Mesenchymal stem cell (in vitro differentiated cells and primary cell): Measurements from ENCODE around the gene IDI1.
A peak's percentile ranks its signal among the peaks of the same experiment; 100 is the strongest.

Experiments
- DNase-seq: peaks from one replicate; pipeline ENCODE4 v3.0.0-alpha.2; 2013
- H2AFZ ChIP-seq: one replicate; pipeline ENCODE4 v1.6.1; 2013; ENCODE audit warnings: low read depth, mild to moderate bottlenecking, control low read depth, inconsistent platforms, low read length, moderate library complexity
- H2AK5ac ChIP-seq: 2 replicates; pipeline ENCODE4 v1.6.1; 2013; ENCODE audit warnings: low read length, moderate library complexity, mild to moderate bottlenecking, inconsistent platforms; ENCODE audit not compliant: severe bottlenecking
- H2BK120ac ChIP-seq: one replicate; pipeline ENCODE4 v1.6.1; 2013; ENCODE audit warnings: low read depth, mild to moderate bottlenecking, inconsistent platforms, low read length, moderate library complexity
- H2BK12ac ChIP-seq, 2 experiments: one replicate each; pipeline ENCODE4 v1.6.1; 2013; ENCODE audit warnings: inconsistent platforms in 2 of 2, low read length in 2 of 2, mild to moderate bottlenecking in 2 of 2, moderate library complexity in 2 of 2, control low read depth in 1 of 2
- H2BK15ac ChIP-seq: one replicate; pipeline ENCODE4 v1.6.1; 2013; ENCODE audit warnings: mild to moderate bottlenecking, low read depth, inconsistent platforms; ENCODE audit not compliant: poor library complexity, severe bottlenecking
- H2BK5ac ChIP-seq: 2 replicates; pipeline ENCODE4 v1.6.1; 2013; ENCODE audit warnings: low read depth, mild to moderate bottlenecking, low read length, control low read depth, inconsistent platforms; ENCODE audit not compliant: poor library complexity, severe bottlenecking
- H3K14ac ChIP-seq, 2 experiments: one replicate each; pipeline ENCODE4 v1.6.1; 2013; ENCODE audit warnings: inconsistent platforms in 2 of 2, low read length in 2 of 2, control low read depth in 1 of 2, mild to moderate bottlenecking in 1 of 2, moderate library complexity in 1 of 2
- H3K18ac ChIP-seq, 2 experiments: one replicate each; pipeline ENCODE4 v1.6.1; 2013; ENCODE audit warnings: inconsistent platforms in 2 of 2, low read length in 2 of 2, control low read depth in 1 of 2, low read depth in 1 of 2, mild to moderate bottlenecking in 1 of 2
- H3K23ac ChIP-seq, 2 experiments: one replicate each; pipeline ENCODE4 v1.6.1; 2013; ENCODE audit warnings: inconsistent platforms in 2 of 2, low read length in 2 of 2, mild to moderate bottlenecking in 2 of 2, moderate library complexity in 2 of 2, control low read depth in 1 of 2
- H3K27ac ChIP-seq: 2 replicates; pipeline ENCODE4 v1.5.1; 2013; ENCODE audit warnings: mild to moderate bottlenecking, moderate library complexity, low read length, control low read depth, inconsistent platforms; ENCODE audit not compliant: poor library complexity, severe bottlenecking
- H3K27me3 ChIP-seq, 2 experiments: 2 replicates each; pipeline versions ENCODE4 v1.6.1 to v1.7.0; 2013; ENCODE audit warnings: low read length in 2 of 2, mild to moderate bottlenecking in 2 of 2, moderate library complexity in 2 of 2, control low read depth in 1 of 2, inconsistent platforms in 1 of 2; ENCODE audit not compliant: control insufficient read depth in 1 of 2, insufficient read depth in 1 of 2
- H3K36me3 ChIP-seq, 2 experiments: 2 replicates each; pipeline versions ENCODE4 v1.6.1 to v1.7.0; 2013; ENCODE audit warnings: low read length in 2 of 2, control low read depth in 1 of 2, inconsistent platforms in 1 of 2, low read depth in 1 of 2, mild to moderate bottlenecking in 1 of 2; ENCODE audit not compliant: insufficient read depth in 2 of 2, control insufficient read depth in 1 of 2
- H3K4ac ChIP-seq, 2 experiments: one replicate each; pipeline ENCODE4 v1.6.1; 2013; ENCODE audit warnings: inconsistent platforms in 2 of 2, low read length in 2 of 2, mild to moderate bottlenecking in 2 of 2, moderate library complexity in 2 of 2, control low read depth in 1 of 2, low read depth in 1 of 2
- H3K4me1 ChIP-seq: 2 replicates; pipeline ENCODE4 v1.6.1; 2013; ENCODE audit warnings: low read depth, low read length, control low read depth; ENCODE audit not compliant: control insufficient read depth, insufficient read depth
- H3K4me2 ChIP-seq: 2 replicates; pipeline ENCODE4 v1.6.1; 2013; ENCODE audit warnings: low read length, mild to moderate bottlenecking, inconsistent platforms; ENCODE audit not compliant: poor library complexity, severe bottlenecking
- H3K4me3 ChIP-seq, 2 experiments: 2 replicates each; pipeline versions ENCODE4 v1.5.1 to v1.7.0; 2013; ENCODE audit warnings: low read length in 2 of 2, mild to moderate bottlenecking in 2 of 2, control low read depth in 1 of 2, low read depth in 1 of 2; ENCODE audit not compliant: insufficient read depth in 1 of 2
- H3K79me1 ChIP-seq: replicated peaks from 2 replicates; pipeline ENCODE4 v1.6.1; 2013; ENCODE audit warnings: mild to moderate bottlenecking, control low read depth, low read length, inconsistent platforms; ENCODE audit not compliant: poor library complexity, severe bottlenecking
- H3K9ac ChIP-seq: 2 replicates; pipeline ENCODE4 v1.7.0; 2013; ENCODE audit warnings: mild to moderate bottlenecking, low read length, moderate library complexity
- H3K9me3 ChIP-seq: 2 replicates; pipeline ENCODE4 v1.7.0; 2013; ENCODE audit warnings: mild to moderate bottlenecking, low read length; ENCODE audit not compliant: control insufficient read depth
- H4K8ac ChIP-seq: one replicate; pipeline ENCODE4 v1.6.1; 2013; ENCODE audit warnings: inconsistent platforms, mild to moderate bottlenecking, low read length, moderate library complexity
- H4K91ac ChIP-seq: one replicate; pipeline ENCODE4 v1.6.1; 2013; ENCODE audit warnings: mild to moderate bottlenecking, low read length, inconsistent platforms
- WGBS: methylation state at CpG from one replicate; pipeline ENCODE4 v1.1.7; 2013; ENCODE audit warnings: mixed read lengths; 5-methylcytosine and 5-hydroxymethylcytosine counted together

Gene IDI1

GRCh38 chr10:1061930-1062774 is 13.2 kb upstream of the IDI1 start:
- WGBS = 87% methylated on average over 6 of the region's 7 CpGs
- H3K9ac ChIP-seq = no peak overlapping the region
- peaks cover 7% of the 10 kb centered on the region for H3K4me1 ChIP-seq
- H2BK12ac ChIP-seq = no peak overlapping the region
- no peak for DNase-seq
- no peak overlapping the region for H3K4ac ChIP-seq
- H4K91ac ChIP-seq = no peak overlapping the region
- H2BK120ac ChIP-seq = no peak overlapping the region
- no peak overlapping the region for H4K8ac ChIP-seq
- H3K14ac ChIP-seq = no peak overlapping the region
- no peak overlapping the region for H2BK15ac ChIP-seq
- no peak overlapping the region for H3K23ac ChIP-seq
- H3K27ac ChIP-seq = peak overlapping the region; percentile 39
- no peak overlapping the region for H2AFZ ChIP-seq
- no peak overlapping the region for H2AK5ac ChIP-seq
- H3K4me2 ChIP-seq = no peak overlapping the region
- H3K27me3 ChIP-seq = no peaks in the 10 kb centered on the region
- peaks cover 8 to 24% of the 10 kb centered on the region in 2 experiments for H3K36me3 ChIP-seq
- no peak overlapping the region for H3K18ac ChIP-seq
- no peak overlapping the region for H2BK5ac ChIP-seq
- no peaks in the 10 kb centered on the region for H3K9me3 ChIP-seq
- H3K4me3 ChIP-seq = no peak overlapping the region
- H3K79me1 ChIP-seq = peaks cover 25% of the 10 kb centered on the region

GRCh38 chr10:1059902-1060301 is 11.0 kb upstream of the IDI1 start:
- H2BK12ac ChIP-seq = no peak overlapping the region
- no peak overlapping the region for H3K4me3 ChIP-seq
- H3K36me3 ChIP-seq = peaks cover 8 to 24% of the 10 kb centered on the region in 2 experiments

GRCh38 chr10:1058017-1058416 is 9.1 kb upstream of the IDI1 start:
- Histone ChIP-seq H2AK5ac (no peak overlapping the region), H2AFZ (no peak overlapping the region), H3K4me2 (peak overlapping the region; percentile 25), H3K27me3 (no peaks in the 10 kb centered on the region), H3K9me3 (no peaks in the 10 kb centered on the region), H4K91ac (no peak overlapping the region), H3K4me1 (peaks cover 10% of the 10 kb centered on the region), H2BK12ac (no peak overlapping the region), H3K14ac (no peak overlapping the region), H3K4me3 (peak overlapping the region in 1 of 2 experiments; percentile 98), H3K9ac (peak overlapping the region; percentile 95), H2BK5ac (no peak overlapping the region), H3K79me1 (peaks cover 8% of the 10 kb centered on the region), H4K8ac (no peak overlapping the region), H3K27ac (no peak overlapping the region), H3K23ac (no peak overlapping the region), H2BK15ac (no peak overlapping the region), H3K4ac (no peak overlapping the region), H3K18ac (no peak overlapping the region), H3K36me3 (peaks cover 5 to 21% of the 10 kb centered on the region in 2 experiments), H2BK120ac (no peak overlapping the region)
- no peak for DNase-seq
- WGBS = 92% methylated on average over 6 of the region's 7 CpGs

More at GRCh38 chr10:1059902-1060301, 11.0 kb upstream of the IDI1 start:
- H3K27ac ChIP-seq = no peak overlapping the region
- H2BK120ac ChIP-seq = no peak overlapping the region
- H3K9me3 ChIP-seq = no peaks in the 10 kb centered on the region
- no peak for DNase-seq
- H3K4me1 ChIP-seq = peaks cover 7% of the 10 kb centered on the region
- H2BK5ac ChIP-seq = no peak overlapping the region
- H3K14ac ChIP-seq = no peak overlapping the region
- no peak overlapping the region for H2AK5ac ChIP-seq
- 93% methylated on average over 8 of the region's 8 CpGs for WGBS
- no peak overlapping the region for H4K8ac ChIP-seq
- no peak overlapping the region for H2AFZ ChIP-seq
- no peak overlapping the region for H3K9ac ChIP-seq
- no peaks in the 10 kb centered on the region for H3K27me3 ChIP-seq
- no peak overlapping the region for H3K4me2 ChIP-seq
- no peak overlapping the region for H2BK15ac ChIP-seq
- no peak overlapping the region for H3K18ac ChIP-seq
- no peak overlapping the region for H3K4ac ChIP-seq
- H3K23ac ChIP-seq = no peak overlapping the region
- no peak overlapping the region for H4K91ac ChIP-seq
- H3K79me1 ChIP-seq = peaks cover 21% of the 10 kb centered on the region

- no peak overlapping the region for H2BK5ac ChIP-seq
- peak overlapping the region; percentile 98 for H4K8ac ChIP-seq
- H3K4me3 ChIP-seq = peak overlapping the region; percentile 98 to 100
- peak overlapping the region in 1 of 2 experiments; percentile 97 for H3K23ac ChIP-seq
- H3K4me2 ChIP-seq = peak overlapping the region; percentile 86
- peak; percentile 50 for DNase-seq
- H3K9ac ChIP-seq = peak overlapping the region; percentile 95
- no peak overlapping the region for H2BK15ac ChIP-seq
- peak overlapping the region; percentile 87 for H2AFZ ChIP-seq
- no peak overlapping the region for H2AK5ac ChIP-seq
- H3K9me3 ChIP-seq = no peaks in the 10 kb centered on the region
- H3K18ac ChIP-seq = peak overlapping the region; percentile 73 to 87
- H3K27ac ChIP-seq = no peak overlapping the region
- peaks cover 10% of the 10 kb centered on the region for H3K4me1 ChIP-seq
- H2BK120ac ChIP-seq = no peak overlapping the region
- 0% methylated on average over 18 of the region's 26 CpGs for WGBS
- H3K27me3 ChIP-seq = no peaks in the 10 kb centered on the region
- H3K79me1 ChIP-seq = peaks cover 5% of the 10 kb centered on the region
- peaks cover 7 to 27% of the 10 kb centered on the region in 2 experiments for H3K36me3 ChIP-seq
- no peak overlapping the region for H2BK12ac ChIP-seq
- peak overlapping the region in 1 of 2 experiments; percentile 91 for H3K14ac ChIP-seq
- H3K4ac ChIP-seq = peak overlapping the region; percentile 46 to 77
- H4K91ac ChIP-seq = peak overlapping the region; percentile 57
Measured at GRCh38 chr10:1057106-1057657, 8.3 kb upstream of the IDI1 start.
